A549 (cell line): Measurements from ENCODE around the gene ITM2C. TPM values are rescaled to one million over a fixed set of nuclear protein-coding genes. Genes with fewer than 3 reads are reported as not detected.

ENCODE experiments used
- ATAC-seq, 2 experiments: fragments of 200-7000 bp in 1 of 2; fragments of >200 bp in 1 of 2; cut with Nextera tagmentation in 1 of 2; cut with Tn5 transposase in 1 of 2; 3 replicates each; pipeline versions ENCODE4 v1.8.0 to v1.9.1; 2018 to 2020; ENCODE audit warnings: mild to moderate bottlenecking in 1 of 2, moderate library complexity in 1 of 2
- CTCF ChIA-PET: fragments of 300-600 bp; sonication (Branson Sonifier 250); formaldehyde crosslinking; extraction: SDS; loops from one replicate; lab custom pipeline; 2021; ENCODE audit warnings: antibody characterized with exemption, inconsistent platforms; lab: Yijun Ruan, JAX
- POLR2A ChIA-PET: fragments of 350-600 bp; formaldehyde crosslinking; extraction: SDS; loops from one replicate; lab custom pipeline; 2021; ENCODE audit warnings: antibody characterized with exemption, inconsistent platforms; lab: Yijun Ruan, JAX
- DNase-seq, 2 experiments: peaks; one replicate each; pipeline versions ENCODE4 v3.0.0 to v3.0.0-alpha.2; 2011 to 2016; ENCODE audit warnings: low read depth in 1 of 2, low spot score in 1 of 2
- FAIRE-seq: peaks from 2 replicates; lab custom pipeline; 2011; peaks lifted over from hg19 to GRCh38; lab: Jason Lieb, UNC
- H3K27ac ChIP-seq, 2 experiments: fragments of >200 bp; sonication (Bioruptor Twin); formaldehyde crosslinking; 3 replicates each; pipeline ENCODE4 v1.5.1; 2016 to 2017
- H3K4me1 ChIP-seq: fragments of >200 bp; sonication (Bioruptor Twin); formaldehyde crosslinking; 3 replicates; pipeline ENCODE4 v1.6.1; 2016
- H3K4me2 ChIP-seq: fragments of >200 bp; sonication (Bioruptor Twin); formaldehyde crosslinking; 3 replicates; pipeline ENCODE4 v1.6.1; 2016
- H3K4me3 ChIP-seq: fragments of >200 bp; sonication (Bioruptor Twin); formaldehyde crosslinking; 3 replicates; pipeline ENCODE4 v1.5.1; 2016
- H3K9me3 ChIP-seq: fragments of >200 bp; sonication (Bioruptor Twin); formaldehyde crosslinking; 3 replicates; pipeline ENCODE4 v1.6.1; 2016
- BHLHE40 ChIP-seq: IDR thresholded peaks from 2 replicates; pipeline ENCODE4 v1.6.1; 2012; ENCODE audit warnings: low read depth, low read length, inconsistent platforms
- CBX2 ChIP-seq: fragments of 200-600 bp; sonication (generic); IDR thresholded peaks from 2 replicates; pipeline ENCODE4 v1.6.1; 2016; ENCODE audit warnings: low read depth, mild to moderate bottlenecking, borderline replicate concordance
- CBX8 ChIP-seq: fragments of 200-600 bp; sonication (generic); IDR thresholded peaks from 2 replicates; pipeline ENCODE4 v1.6.1; 2016
- CHD2 ChIP-seq: fragments of 150-350 bp; IDR thresholded peaks from 2 replicates; pipeline ENCODE4 v1.6.1; 2014; ENCODE audit warnings: low read length; ENCODE audit not compliant: partially characterized antibody
- CHD4 ChIP-seq: fragments of 200-600 bp; sonication (generic); IDR thresholded peaks from 2 replicates; pipeline ENCODE4 v1.6.1; 2016; ENCODE audit warnings: antibody characterized with exemption, mild to moderate bottlenecking, borderline replicate concordance
- EHMT2 ChIP-seq: fragments of 200-600 bp; sonication (generic); IDR thresholded peaks from 2 replicates; pipeline ENCODE4 v1.6.1; 2016; ENCODE audit warnings: antibody characterized with exemption, low read depth, mild to moderate bottlenecking, moderate library complexity
- EP300 ChIP-seq, 2 experiments: fragments of >200 bp; sonication (Bioruptor Twin); formaldehyde crosslinking; IDR thresholded peaks; 2 replicates in 1 of 2; 3 replicates in 1 of 2; pipeline ENCODE4 v1.6.1; 2016 to 2017
- HDAC2 ChIP-seq: fragments of 200-600 bp; sonication (generic); IDR thresholded peaks from 2 replicates; pipeline ENCODE4 v1.6.1; 2016
- HEYL ChIP-seq: fragments of 250-450 bp; sonication (Bioruptor Pico); IDR thresholded peaks from 2 replicates; pipeline ENCODE4 v1.8.0; 2021; ENCODE audit warnings: mild to moderate bottlenecking, moderate library complexity
- HOXB13 ChIP-seq: fragments of 250-450 bp; sonication (Bioruptor Pico); IDR thresholded peaks from 2 replicates; pipeline ENCODE4 v1.5.0; 2020; ENCODE audit warnings: low read depth, mild to moderate bottlenecking, moderate library complexity
- HOXB5 ChIP-seq: fragments of 250-450 bp; sonication (Bioruptor Pico); IDR thresholded peaks from 2 replicates; pipeline ENCODE4 v1.5.0; 2020; ENCODE audit warnings: mild to moderate bottlenecking, moderate library complexity
- JUN ChIP-seq, 2 experiments: fragments of >200 bp; sonication (Bioruptor Twin); formaldehyde crosslinking; IDR thresholded peaks; 2 replicates in 1 of 2; 3 replicates in 1 of 2; pipeline ENCODE4 v1.6.1; 2016 to 2017
- KDM1A ChIP-seq: fragments of 200-600 bp; sonication (generic); IDR thresholded peaks from 2 replicates; pipeline ENCODE4 v1.6.1; 2016; ENCODE audit warnings: low read depth, mild to moderate bottlenecking
- KDM5A ChIP-seq: fragments of 200-600 bp; sonication (generic); IDR thresholded peaks from 2 replicates; pipeline ENCODE4 v1.6.1; 2016; ENCODE audit warnings: antibody characterized with exemption, mild to moderate bottlenecking
- MYC ChIP-seq: IDR thresholded peaks from 2 replicates; pipeline ENCODE4 v1.6.1; 2012; ENCODE audit warnings: mild to moderate bottlenecking, inconsistent platforms, low read length, improper control_type of control experiment, borderline replicate concordance
- NFE2L2 ChIP-seq: fragments of 150-350 bp; conservative IDR thresholded peaks from 2 replicates; pipeline ENCODE4 v1.6.1; 2014; ENCODE audit warnings: low read length
- PHF8 ChIP-seq: fragments of 200-600 bp; sonication (generic); IDR thresholded peaks from 2 replicates; pipeline ENCODE4 v1.6.1; 2016; ENCODE audit warnings: low read depth, mild to moderate bottlenecking, antibody characterized with exemption, moderate library complexity, borderline replicate concordance
- POLR2A ChIP-seq: IDR thresholded peaks from 2 replicates; pipeline ENCODE4 v1.6.1; 2012; ENCODE audit warnings: mild to moderate bottlenecking, low read length
- RARB ChIP-seq: fragments of 250-450 bp; sonication (Bioruptor Pico); IDR thresholded peaks from 2 replicates; pipeline ENCODE4 v1.8.0; 2021; ENCODE audit warnings: mild to moderate bottlenecking, moderate library complexity
- RNF2 ChIP-seq: fragments of 200-600 bp; sonication (generic); IDR thresholded peaks from 2 replicates; pipeline ENCODE4 v1.6.1; 2016; ENCODE audit warnings: low read depth, mild to moderate bottlenecking, antibody characterized with exemption, moderate library complexity, borderline replicate concordance
- SMC3 ChIP-seq: fragments of >200 bp; sonication (Bioruptor Twin); formaldehyde crosslinking; IDR thresholded peaks from 3 replicates; pipeline ENCODE4 v1.6.1; 2018; ENCODE audit warnings: inconsistent platforms
- WGBS: methylation state at CpG from one replicate; pipeline ENCODE4 v1.1.6; 2017; ENCODE audit errors: missing lambda C conversion rate; 5-methylcytosine and 5-hydroxymethylcytosine counted together
- polyA plus RNA-seq, 4 experiments: library from polyadenylated mRNA; depleted of rRNA in 3 of 4; stranded (reverse); fragments of >200 nt; fragmentation: RNase III in 1 of 4; extraction: RNeasy Plus Mini Kit Qiagen cat#74134 plus additional on column Dnase treatment in 1 of 4; gene quantifications; 2 replicates in 3 of 4; 3 replicates in 1 of 4; pipeline ENCODE4 v1.2.3, GENCODE V29; 2011 to 2017
- TF ChIP-seq, protein P1 (sequence below): IDR thresholded peaks from 2 replicates; pipeline ENCODE4 v1.6.1; 2012
- TF ChIP-seq, protein P2 (sequence below): fragments of 250-450 bp; sonication (Bioruptor Pico); IDR thresholded peaks from 2 replicates; pipeline ENCODE4 v1.5.0; 2021; ENCODE audit warnings: mild to moderate bottlenecking, moderate library complexity, borderline replicate concordance
- TF ChIP-seq, protein P3 (sequence below): fragments of 450-650 bp; IDR thresholded peaks from 2 replicates; pipeline ENCODE4 v1.6.1; 2014; ENCODE audit warnings: antibody characterized with exemption
- TF ChIP-seq, protein P4 (sequence below): fragments of 250-450 bp; sonication (Bioruptor Pico); IDR thresholded peaks from 2 replicates; pipeline ENCODE4 v1.5.0; 2020; ENCODE audit warnings: low read depth, mild to moderate bottlenecking, moderate library complexity
- TF ChIP-seq, protein P5 (sequence below): IDR thresholded peaks from 2 replicates; pipeline ENCODE4 v1.6.1; 2012; ENCODE audit warnings: low read depth, borderline replicate concordance

The ITM2C gene
- polyA plus RNA-seq, 2 of the 4 experiments (the other 2 are of a cell fraction) = 84.0 to 88.1 TPM

DNA sequence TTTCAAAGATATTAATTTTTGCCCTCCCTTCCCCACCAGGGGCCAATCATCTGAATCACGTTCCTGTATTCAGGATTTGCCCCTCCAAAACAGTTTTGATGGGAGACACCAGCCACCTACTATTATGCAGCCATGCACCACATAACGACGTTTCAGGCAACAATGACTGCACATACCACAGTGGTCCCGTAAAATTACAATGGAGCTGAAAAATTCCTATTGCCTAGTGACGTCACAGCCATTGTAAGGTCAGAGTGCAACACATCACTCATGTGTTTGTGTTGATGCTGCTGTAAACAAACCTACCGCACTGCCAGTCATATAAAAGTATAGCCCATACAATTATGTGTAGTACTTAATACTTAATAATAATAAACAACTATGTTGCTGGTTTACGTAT lies 22.6 kb downstream of the ITM2C start:
- FAIRE-seq = no peak
- ATAC-seq = no peak
- CTCF ChIA-PET = interaction anchor here (0.6 to 1.6 kb wide), 3 partner anchors 13 to 63 kb away, joined by 3 to 4 read pairs (median 4); no protein-coding TSS in a partner anchor
- H3K9me3 ChIP-seq = peaks cover 2% of the 10 kb centered on the region; the same call in 1 of the 3 replicates
- no peak overlapping the region for H3K27ac ChIP-seq
- no peaks in the 10 kb centered on the region for H3K4me1 ChIP-seq
- POLR2A ChIA-PET = no interaction called here
- no peak overlapping the region for H3K4me2 ChIP-seq
- H3K4me3 ChIP-seq = no peak overlapping the region
- TF ChIP-seq BHLHE40 (no peak), JUN (IDR thresholded peaks at IDR 0.05) (no peak), CHD2 (no peak), HDAC2 (no peak), KDM1A (no peak), POLR2A (no peak), NFE2L2 (no peak), HOXB5 (CRISPR knock-in tag) (no peak), EP300 (IDR thresholded peaks at IDR 0.05) (no peak), KDM5A (no peak), RARB (CRISPR knock-in tag) (no peak), SMC3 (no peak), CBX8 (no peak), HOXB13 (no peak), EHMT2 (no peak)
- TF ChIP-seq, protein P1, sequence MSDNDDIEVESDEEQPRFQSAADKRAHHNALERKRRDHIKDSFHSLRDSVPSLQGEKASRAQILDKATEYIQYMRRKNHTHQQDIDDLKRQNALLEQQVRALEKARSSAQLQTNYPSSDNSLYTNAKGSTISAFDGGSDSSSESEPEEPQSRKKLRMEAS = no peak
- TF ChIP-seq, protein P2, sequence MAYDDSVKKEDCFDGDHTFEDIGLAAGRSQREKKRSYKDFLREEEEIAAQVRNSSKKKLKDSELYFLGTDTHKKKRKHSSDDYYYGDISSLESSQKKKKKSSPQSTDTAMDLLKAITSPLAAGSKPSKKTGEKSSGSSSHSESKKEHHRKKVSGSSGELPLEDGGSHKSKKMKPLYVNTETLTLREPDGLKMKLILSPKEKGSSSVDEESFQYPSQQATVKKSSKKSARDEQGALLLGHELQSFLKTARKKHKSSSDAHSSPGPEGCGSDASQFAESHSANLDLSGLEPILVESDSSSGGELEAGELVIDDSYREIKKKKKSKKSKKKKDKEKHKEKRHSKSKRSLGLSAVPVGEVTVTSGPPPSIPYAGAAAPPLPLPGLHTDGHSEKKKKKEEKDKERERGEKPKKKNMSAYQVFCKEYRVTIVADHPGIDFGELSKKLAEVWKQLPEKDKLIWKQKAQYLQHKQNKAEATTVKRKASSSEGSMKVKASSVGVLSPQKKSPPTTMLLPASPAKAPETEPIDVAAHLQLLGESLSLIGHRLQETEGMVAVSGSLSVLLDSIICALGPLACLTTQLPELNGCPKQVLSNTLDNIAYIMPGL (CRISPR knock-in tag) = no peak
- WGBS = 71% methylated on average over 7 of the region's 7 CpGs
- no peak for DNase-seq

DNA sequence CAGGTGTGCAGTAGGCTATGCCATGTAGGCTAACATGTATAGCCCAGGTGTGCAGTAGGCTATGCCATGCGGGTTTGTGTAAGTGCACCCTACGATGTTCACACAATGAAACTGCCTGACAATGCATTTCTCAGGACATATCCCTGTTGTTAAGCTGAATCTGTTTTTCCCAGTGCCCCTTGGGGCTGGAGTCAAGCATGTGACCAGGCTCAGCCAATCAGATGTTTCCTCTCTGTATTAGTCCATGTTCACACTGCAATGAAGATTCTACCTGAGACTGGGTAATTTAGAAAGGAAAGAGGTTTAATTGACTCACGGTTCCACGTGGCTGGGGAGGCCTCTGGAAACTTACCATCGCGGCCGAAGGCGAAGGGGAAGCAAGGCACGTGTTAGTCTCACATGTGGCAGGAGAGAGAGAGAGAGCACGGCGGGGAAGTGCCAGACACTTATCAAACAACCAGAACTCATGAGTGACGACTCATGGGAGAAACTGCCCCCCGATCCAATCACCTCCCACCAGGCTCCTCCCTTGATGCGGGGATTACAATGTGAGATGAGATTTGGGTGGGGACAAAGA lies 24.2 kb downstream of the ITM2C start:
- Histone ChIP-seq H3K4me1 (no peaks in the 10 kb centered on the region), H3K4me2 (no peak overlapping the region), H3K27ac (no peak overlapping the region), H3K4me3 (no peak overlapping the region), H3K9me3 (peaks cover 6% of the 10 kb centered on the region; the same call in 1 of the 3 replicates)
- WGBS = 69% methylated on average over 14 of the region's 14 CpGs
- ChIA-PET CTCF (interaction anchor here (1.1 to 1.6 kb wide), 4 partner anchors 12 to 64 kb away, joined by 3 to 4 read pairs (median 4); no protein-coding TSS in a partner anchor), POLR2A (no interaction called here)
- DNase-seq (no peak), FAIRE-seq (no peak), ATAC-seq (no peak)
- no peak for TF ChIP-seq HOXB5 (CRISPR knock-in tag)
- TF ChIP-seq, protein P2 (CRISPR knock-in tag) = no peak
- TF ChIP-seq, protein P3, sequence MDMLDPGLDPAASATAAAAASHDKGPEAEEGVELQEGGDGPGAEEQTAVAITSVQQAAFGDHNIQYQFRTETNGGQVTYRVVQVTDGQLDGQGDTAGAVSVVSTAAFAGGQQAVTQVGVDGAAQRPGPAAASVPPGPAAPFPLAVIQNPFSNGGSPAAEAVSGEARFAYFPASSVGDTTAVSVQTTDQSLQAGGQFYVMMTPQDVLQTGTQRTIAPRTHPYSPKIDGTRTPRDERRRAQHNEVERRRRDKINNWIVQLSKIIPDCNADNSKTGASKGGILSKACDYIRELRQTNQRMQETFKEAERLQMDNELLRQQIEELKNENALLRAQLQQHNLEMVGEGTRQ = no peak
- no peak for TF ChIP-seq CBX2
- TF ChIP-seq POLR2A = no peak
- no peak for TF ChIP-seq RNF2
- TF ChIP-seq, protein P4, sequence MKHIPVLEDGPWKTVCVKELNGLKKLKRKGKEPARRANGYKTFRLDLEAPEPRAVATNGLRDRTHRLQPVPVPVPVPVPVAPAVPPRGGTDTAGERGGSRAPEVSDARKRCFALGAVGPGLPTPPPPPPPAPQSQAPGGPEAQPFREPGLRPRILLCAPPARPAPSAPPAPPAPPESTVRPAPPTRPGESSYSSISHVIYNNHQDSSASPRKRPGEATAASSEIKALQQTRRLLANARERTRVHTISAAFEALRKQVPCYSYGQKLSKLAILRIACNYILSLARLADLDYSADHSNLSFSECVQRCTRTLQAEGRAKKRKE (CRISPR knock-in tag) = no peak
- TF ChIP-seq EP300 (IDR thresholded peaks at IDR 0.05) = no peak
- no peak for TF ChIP-seq PHF8
- no peak for TF ChIP-seq CHD4
- TF ChIP-seq JUN (IDR thresholded peaks at IDR 0.05) = no peak
- TF ChIP-seq, protein P5, sequence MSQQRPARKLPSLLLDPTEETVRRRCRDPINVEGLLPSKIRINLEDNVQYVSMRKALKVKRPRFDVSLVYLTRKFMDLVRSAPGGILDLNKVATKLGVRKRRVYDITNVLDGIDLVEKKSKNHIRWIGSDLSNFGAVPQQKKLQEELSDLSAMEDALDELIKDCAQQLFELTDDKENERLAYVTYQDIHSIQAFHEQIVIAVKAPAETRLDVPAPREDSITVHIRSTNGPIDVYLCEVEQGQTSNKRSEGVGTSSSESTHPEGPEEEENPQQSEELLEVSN = no peak
- no peak for TF ChIP-seq HEYL (CRISPR knock-in tag)
- TF ChIP-seq MYC = no peak
- TF ChIP-seq RARB (CRISPR knock-in tag) = no peak
